Tibial nerve (tissue), 4 donors: ENCODE data around the gene CLK2. TPM values are rescaled to one million over a fixed set of nuclear protein-coding genes. Genes with fewer than 3 reads are reported as not detected.

Experiments used
- DNase-seq, 2 donors: peaks; one replicate each; pipeline ENCODE4 v3.0.0-alpha.2; 2019; ENCODE audit warnings: low spot score in 2 of 2
- H3K27ac ChIP-seq, 4 donors: fragments of 200-600 bp; sonication (generic) in 3 of 4; one replicate each; pipeline ENCODE4 v1.5.1; 2017 to 2019; ENCODE audit warnings: mild to moderate bottlenecking in 1 of 4
- H3K27me3 ChIP-seq, 2 donors: fragments of 200-600 bp; sonication (generic) in 1 of 2; one replicate each; pipeline versions ENCODE4 v1.5.1 to v1.6.0; 2017 to 2019
- H3K36me3 ChIP-seq, 3 donors: fragments of 200-600 bp; sonication (generic); one replicate each; pipeline ENCODE4 v1.5.1; 2018 to 2019
- H3K4me1 ChIP-seq, 4 donors: fragments of 200-600 bp; sonication (generic) in 3 of 4; one replicate each; pipeline ENCODE4 v1.5.1; 2017 to 2019
- H3K4me3 ChIP-seq, 4 donors: fragments of 200-600 bp; sonication (generic) in 3 of 4; one replicate each; pipeline ENCODE4 v1.5.1; 2017 to 2019; ENCODE audit warnings: mild to moderate bottlenecking in 1 of 4, moderate library complexity in 1 of 4
- H3K9me3 ChIP-seq, 4 donors: fragments of 200-600 bp; sonication (generic) in 3 of 4; one replicate each; pipeline ENCODE4 v1.5.1; 2017 to 2019
- CTCF ChIP-seq, 5 experiments: fragments of 200-600 bp in 3 of 5; fragments of 450-650 bp in 2 of 5; sonication (generic) in 3 of 5; IDR thresholded peaks; one replicate each; pipeline ENCODE4 v1.5.1; 2016 to 2019; ENCODE audit warnings: antibody characterized with exemption in 5 of 5, mild to moderate bottlenecking in 3 of 5, moderate library complexity in 2 of 5
- EP300 ChIP-seq, 2 donors: sonication (generic); formaldehyde crosslinking; IDR thresholded peaks; one replicate each; pipeline ENCODE4 v1.6.1; 2017; ENCODE audit warnings: antibody characterized with exemption in 2 of 2, mild to moderate bottlenecking in 1 of 2
- POLR2A ChIP-seq, 2 donors: fragments of 450-650 bp; IDR thresholded peaks; one replicate each; pipeline ENCODE4 v1.6.1; 2017; ENCODE audit warnings: antibody characterized with exemption in 2 of 2, mild to moderate bottlenecking in 2 of 2, moderate library complexity in 2 of 2
- WGBS, 2 donors: methylation state at CpG; one replicate each; pipeline ENCODE4 v1.1.5; 2018; 5-methylcytosine and 5-hydroxymethylcytosine counted together
- total RNA-seq, 4 donors: library from RNA; depleted of rRNA; stranded (reverse); fragments of >200 nt; gene quantifications; one replicate each; pipeline ENCODE4 v1.1.0, GENCODE V29; 2016

The CLK2 gene
- total RNA-seq, 4 donors from 2014 or later = 41.0 to 70.6 (median 52.3) TPM

GRCh38 chr1:155296661-155297060 is 23.4 kb upstream of the CLK2 start:
- Histone ChIP-seq H3K4me3 (no peak overlapping the region), H3K27me3 (peaks cover 0 to 31% of the 10 kb centered on the region in 2 donors), H3K9me3 (no peaks in the 10 kb centered on the region), H3K27ac (no peak overlapping the region), H3K4me1 (peaks cover 0 to 10% (median 3%) of the 10 kb centered on the region in 4 donors), H3K36me3 (no peaks in the 10 kb centered on the region)
- DNase-seq = no peak
- TF ChIP-seq CTCF (IDR thresholded peaks at IDR 0.05) = no peak
- no peak for TF ChIP-seq EP300 (IDR thresholded peaks at IDR 0.05)
- no peak for TF ChIP-seq POLR2A (IDR thresholded peaks at IDR 0.05)
- 85 to 91% methylated on average over 3 of the region's 3 CpGs for WGBS, 2 donors

GRCh38 chr1:155295942-155296267 is 22.6 kb upstream of the CLK2 start:
- TF ChIP-seq CTCF (IDR thresholded peaks at IDR 0.05) = no peak
- no peak for DNase-seq
- H3K36me3 ChIP-seq = no peaks in the 10 kb centered on the region
- H3K27ac ChIP-seq = no peak overlapping the region
- H3K9me3 ChIP-seq = no peaks in the 10 kb centered on the region
- H3K27me3 ChIP-seq = peaks cover 0 to 31% of the 10 kb centered on the region in 2 donors
- 84 to 85% methylated on average over 7 of the region's 7 CpGs for WGBS, 2 donors
- peaks cover 0 to 10% (median 3%) of the 10 kb centered on the region in 4 donors for H3K4me1 ChIP-seq
- H3K4me3 ChIP-seq = no peak overlapping the region

- Histone ChIP-seq H3K4me3 (peak overlapping the region in 1 of 4 donors; percentile 23), H3K27me3 (peaks cover 0 to 31% of the 10 kb centered on the region in 2 donors), H3K4me1 (peaks cover 0 to 10% (median 3%) of the 10 kb centered on the region in 4 donors), H3K9me3 (no peaks in the 10 kb centered on the region), H3K27ac (no peak overlapping the region), H3K36me3 (no peaks in the 10 kb centered on the region)
- TF ChIP-seq POLR2A (IDR thresholded peaks at IDR 0.05) (no peak), CTCF (IDR thresholded peaks at IDR 0.05) (no peak), EP300 (IDR thresholded peaks at IDR 0.05) (no peak)
- WGBS, 2 donors = 12% methylated on average over 43 to 44 of the region's 47 CpGs
- DNase-seq = no peak
Measured at GRCh38 chr1:155295183-155295941, 22.1 kb upstream of the CLK2 start.

GRCh38 chr1:155294520-155295182 is 21.3 kb upstream of the CLK2 start:
- WGBS, 2 donors = 22 to 40% methylated on average over 40 to 41 of the region's 46 CpGs

More at GRCh38 chr1:155294520-155295182, 21.3 kb upstream of the CLK2 start:
- TF ChIP-seq EP300 (IDR thresholded peaks at IDR 0.05) (no peak), POLR2A (IDR thresholded peaks at IDR 0.05) (no peak), CTCF (IDR thresholded peaks at IDR 0.05) (no peak)
- no peak for DNase-seq
- Histone ChIP-seq H3K9me3 (no peaks in the 10 kb centered on the region), H3K4me3 (peak overlapping the region in 1 of 4 donors; percentile 23), H3K4me1 (peaks cover 0 to 10% (median 3%) of the 10 kb centered on the region in 4 donors), H3K27me3 (peaks cover 0 to 31% of the 10 kb centered on the region in 2 donors), H3K36me3 (peaks cover 0 to 4% (median 0%) of the 10 kb centered on the region in 3 donors), H3K27ac (no peak overlapping the region)
